Tibial artery (tissue), 4 donors: ENCODE results near the gene B3GNT2.

Source experiments
- DNase-seq, 2 donors: peaks; one replicate each; pipeline ENCODE4 v3.0.0-alpha.2; 2019
- H3K27ac ChIP-seq, 2 donors: fragments of 200-600 bp; sonication (generic) in 1 of 2; 1 replicate in 1 of 2; 2 replicates in 1 of 2; pipeline ENCODE4 v1.5.1; 2018 to 2019; ENCODE audit warnings: mild to moderate bottlenecking in 1 of 2
- H3K27me3 ChIP-seq, 2 donors: fragments of 200-600 bp; sonication (generic) in 1 of 2; one replicate each; pipeline versions ENCODE4 v1.5.1 to v1.6.0; 2016 to 2019
- H3K36me3 ChIP-seq, 3 donors: fragments of 200-600 bp; sonication (generic) in 2 of 3; one replicate each; pipeline ENCODE4 v1.5.1; 2016 to 2019; ENCODE audit warnings: mild to moderate bottlenecking in 2 of 3
- H3K4me1 ChIP-seq, 4 donors: fragments of 200-600 bp; sonication (generic) in 2 of 4; 1 replicate in 3 of 4; 2 replicates in 1 of 4; pipeline ENCODE4 v1.5.1; 2016 to 2019
- H3K4me3 ChIP-seq, 2 donors: fragments of 200-600 bp; sonication (generic) in 1 of 2; 1 replicate in 1 of 2; 2 replicates in 1 of 2; pipeline ENCODE4 v1.5.1; 2018 to 2019; ENCODE audit warnings: mild to moderate bottlenecking in 2 of 2
- H3K9me3 ChIP-seq, 3 donors: fragments of 200-600 bp; sonication (generic) in 1 of 3; one replicate each; pipeline ENCODE4 v1.5.1; 2016 to 2019
- CTCF ChIP-seq, 2 experiments: fragments of 200-600 bp in 1 of 2; fragments of 450-650 bp in 1 of 2; IDR thresholded peaks; one replicate each; pipeline ENCODE4 v1.5.1; 2017 to 2019; ENCODE audit warnings: antibody characterized with exemption in 2 of 2, mild to moderate bottlenecking in 1 of 2, moderate library complexity in 1 of 2
- intact Hi-C: fragments of 100-400 bp; cut with DNase I; formaldehyde crosslinking; loops from one replicate; pipeline ENCODE4 v1.15.0; 2023; ENCODE audit warnings: low total_unique reads

B3GNT2 gene

GRCh38 chr2:62222171-62222570 is 26.3 kb downstream of the B3GNT2 start:
- no peaks in the 10 kb centered on the region for H3K9me3 ChIP-seq
- H3K27me3 ChIP-seq = no peaks in the 10 kb centered on the region
- H3K4me1 ChIP-seq = peaks cover 0 to 53% (median 33%) of the 10 kb centered on the region in 4 donors
- H3K27ac ChIP-seq = no peak overlapping the region
- H3K4me3 ChIP-seq = no peak overlapping the region
- H3K36me3 ChIP-seq = peaks cover 5 to 26% (median 20%) of the 10 kb centered on the region in 3 donors
- TF ChIP-seq CTCF (IDR thresholded peaks at IDR 0.05) = no peak
- DNase-seq = no peak
- intact Hi-C loops = no loop called here

DNA sequence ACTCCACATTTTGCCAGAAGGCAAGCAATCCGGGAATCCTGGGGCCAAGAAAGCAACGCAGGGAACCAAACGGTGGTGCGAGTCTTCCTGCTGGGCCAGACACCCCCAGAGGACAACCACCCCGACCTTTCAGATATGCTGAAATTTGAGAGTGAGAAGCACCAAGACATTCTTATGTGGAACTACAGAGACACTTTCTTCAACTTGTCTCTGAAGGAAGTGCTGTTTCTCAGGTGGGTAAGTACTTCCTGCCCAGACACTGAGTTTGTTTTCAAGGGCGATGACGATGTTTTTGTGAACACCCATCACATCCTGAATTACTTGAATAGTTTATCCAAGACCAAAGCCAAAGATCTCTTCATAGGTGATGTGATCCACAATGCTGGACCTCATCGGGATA is 26.8 kb downstream of the B3GNT2 start:
- no peaks in the 10 kb centered on the region for H3K27me3 ChIP-seq
- H3K27ac ChIP-seq = no peak overlapping the region
- no peaks in the 10 kb centered on the region for H3K9me3 ChIP-seq
- peaks cover 5 to 26% (median 25%) of the 10 kb centered on the region in 3 donors for H3K36me3 ChIP-seq
- DNase-seq = no peak
- intact Hi-C loops = no loop called here
- H3K4me3 ChIP-seq = no peak overlapping the region
- no peak for TF ChIP-seq CTCF (IDR thresholded peaks at IDR 0.05)
- peaks cover 0 to 48% (median 28%) of the 10 kb centered on the region in 4 donors for H3K4me1 ChIP-seq

DNA sequence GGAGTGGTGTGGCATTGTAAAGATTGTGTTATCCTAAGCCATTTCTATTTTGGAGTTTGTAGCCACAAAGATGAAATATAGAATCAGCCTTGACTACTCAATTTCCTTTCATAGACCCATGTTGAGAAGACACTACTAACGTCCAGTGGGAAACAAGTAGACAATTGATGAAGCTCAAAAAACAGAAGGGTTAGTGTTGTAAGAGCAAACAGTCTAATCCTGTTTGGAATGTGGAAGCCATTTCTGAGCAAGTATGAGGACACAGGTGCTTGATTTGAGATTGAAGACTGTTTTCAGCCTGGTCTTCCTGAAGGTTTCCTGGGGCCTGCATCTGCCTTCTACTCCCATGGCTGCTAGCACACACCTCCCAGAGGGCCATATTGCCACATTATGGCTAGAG is 29.1 kb downstream of the B3GNT2 start:
- no peak overlapping the region for H3K27ac ChIP-seq
- no peaks in the 10 kb centered on the region for H3K27me3 ChIP-seq

DNA sequence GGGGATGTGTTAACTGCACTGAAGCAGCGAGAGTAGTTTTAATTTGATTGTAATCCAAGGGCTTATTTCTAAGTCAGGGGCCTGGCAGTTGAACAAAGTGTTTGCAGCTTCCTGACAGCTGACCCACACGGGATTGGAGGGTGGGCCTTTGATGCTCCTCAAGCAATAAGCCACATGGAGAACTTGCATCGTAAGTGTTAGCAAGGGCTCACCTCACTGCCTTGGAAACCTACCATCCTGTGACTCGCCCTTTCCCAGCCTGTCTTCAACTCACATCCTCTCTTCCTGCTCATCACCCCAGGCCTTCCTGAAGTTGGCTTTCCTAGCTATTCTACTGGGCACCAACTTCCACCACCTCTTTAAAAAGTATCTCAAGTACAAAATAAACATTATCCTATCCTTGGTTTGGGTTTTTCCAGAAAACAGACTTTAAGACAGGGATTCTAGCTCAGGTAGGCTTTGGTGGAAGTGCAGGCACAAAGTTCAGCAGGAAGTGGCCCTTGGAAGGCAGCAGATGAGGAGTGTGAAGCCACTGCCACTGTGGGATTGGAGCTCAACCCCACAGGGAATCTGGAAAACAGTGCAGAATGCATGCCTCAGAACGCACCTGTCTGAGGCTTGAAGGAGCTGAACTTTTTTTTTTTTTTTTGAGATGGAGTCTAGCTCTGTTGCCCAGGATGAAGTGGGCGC is 31.6 kb downstream of the B3GNT2 start:
- intact Hi-C loops = no loop called here
- no peak for TF ChIP-seq CTCF (IDR thresholded peaks at IDR 0.05)
- no peak for DNase-seq
- peaks cover 5 to 26% (median 22%) of the 10 kb centered on the region in 3 donors for H3K36me3 ChIP-seq
- peaks cover 0 to 12% (median 8%) of the 10 kb centered on the region in 4 donors for H3K4me1 ChIP-seq
- H3K27ac ChIP-seq = no peak overlapping the region
- H3K9me3 ChIP-seq = no peaks in the 10 kb centered on the region
- no peaks in the 10 kb centered on the region for H3K27me3 ChIP-seq
- no peak overlapping the region for H3K4me3 ChIP-seq

More for the DNA sequence above, 29.1 kb downstream of the B3GNT2 start:
- Histone ChIP-seq H3K4me1 (peaks cover 0 to 25% (median 14%) of the 10 kb centered on the region in 4 donors), H3K36me3 (peaks cover 5 to 26% (median 26%) of the 10 kb centered on the region in 3 donors), H3K9me3 (no peaks in the 10 kb centered on the region), H3K4me3 (no peak overlapping the region)
- intact Hi-C loops = no loop called here
- TF ChIP-seq CTCF (IDR thresholded peaks at IDR 0.05) = no peak
- no peak for DNase-seq

DNA sequence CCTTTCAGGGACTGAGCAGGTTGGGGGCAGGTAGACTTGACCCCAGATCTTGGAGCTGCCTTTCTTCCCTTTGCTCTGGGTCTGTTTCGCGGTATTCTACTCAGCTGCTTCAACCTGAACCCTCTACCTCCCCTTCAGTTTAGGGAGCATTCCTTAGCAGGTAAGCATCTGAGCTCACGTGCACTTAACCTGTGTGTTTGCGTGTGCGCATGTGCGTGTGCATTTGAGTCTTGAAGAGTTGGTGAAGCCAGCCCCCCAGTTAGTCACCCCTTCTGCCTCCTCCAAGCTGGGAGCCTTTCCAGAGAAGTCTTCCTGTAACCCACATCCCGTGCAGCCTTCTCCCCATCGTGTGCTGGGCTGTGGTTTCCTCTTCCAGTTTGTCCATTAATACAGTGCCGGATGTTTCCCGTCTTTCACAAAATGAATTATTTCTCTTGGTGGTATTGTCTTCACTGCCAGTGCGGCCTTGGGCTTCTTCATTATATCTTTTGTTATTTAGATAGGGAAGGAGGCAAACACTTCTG is 33.2 kb downstream of the B3GNT2 start:
- H3K27ac ChIP-seq = no peak overlapping the region
- H3K9me3 ChIP-seq = no peaks in the 10 kb centered on the region
- TF ChIP-seq CTCF (IDR thresholded peaks at IDR 0.05) = no peak
- no peak for DNase-seq
- no peak overlapping the region for H3K4me3 ChIP-seq
- no peaks in the 10 kb centered on the region for H3K27me3 ChIP-seq
- intact Hi-C loops = no loop called here
- peaks cover 5 to 17% (median 12%) of the 10 kb centered on the region in 3 donors for H3K36me3 ChIP-seq
- H3K4me1 ChIP-seq = peaks cover 0 to 18% (median 9%) of the 10 kb centered on the region in 4 donors
